ENCODE results near the gene ATF7IP. TPM values are rescaled to one million over a fixed set of nuclear protein-coding genes. Genes with fewer than 3 reads are reported as not detected.

ATF7IP gene
- total RNA-seq, 1 experiment from 2014 or later = 172 TPM

DNA sequence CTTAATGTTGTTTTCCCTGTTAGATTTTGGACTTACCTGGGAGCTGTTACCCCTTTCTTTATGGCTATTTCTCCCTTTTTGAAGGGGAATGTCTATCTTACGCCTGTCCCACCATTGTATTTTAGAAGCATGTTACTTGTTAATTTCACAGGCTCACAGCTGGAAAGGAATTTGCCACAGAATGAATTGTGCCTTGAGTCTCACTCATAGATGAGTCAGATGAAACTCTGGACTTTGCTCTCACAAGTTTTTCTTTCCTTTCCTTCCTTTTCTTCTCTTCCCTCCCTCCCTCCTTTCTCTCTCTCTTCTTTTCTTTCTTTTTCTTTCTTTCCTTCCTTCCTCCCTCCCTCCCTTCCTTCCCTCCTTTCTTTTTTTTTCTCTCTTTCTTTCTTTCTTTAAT, 9.3 kb upstream of the ATF7IP start:
- Histone ChIP-seq H4K8ac (replicated peaks; ENCODE audit: insufficient read length, low read depth, low read length) (no peak overlapping the region), H2BK20ac (ENCODE audit: low read depth, low read length, poor library complexity, severe bottlenecking) (no peak overlapping the region), H3K4ac (ENCODE audit: low read depth, low read length) (no peak overlapping the region), H3K4me1 (ENCODE audit: insufficient read depth, low read length) (no peaks in the 10 kb centered on the region), H3K14ac (ENCODE audit: insufficient read depth, low read length) (no peak overlapping the region), H3K4me2 (ENCODE audit: insufficient read depth, insufficient read length, low read length) (no peak overlapping the region), H3K23me2 (ENCODE audit: insufficient read length, low read depth, low read length, poor library complexity, severe bottlenecking) (no peaks in the 10 kb centered on the region), H3K27ac (ENCODE audit: insufficient read length, low read depth, low read length) (no peak overlapping the region), H3K9ac (ENCODE audit: extremely low read depth, insufficient read length, low read length) (no peak overlapping the region), H2BK12ac (ENCODE audit: insufficient read length, low read depth, low read length) (no peak overlapping the region), H2AK5ac (ENCODE audit: insufficient read length, low read length) (no peak overlapping the region), H2BK120ac (ENCODE audit: low read depth, low read length, poor library complexity, severe bottlenecking) (no peak overlapping the region), H3K27me3 (ENCODE audit: insufficient read depth, low read length) (no peaks in the 10 kb centered on the region), H3K9me3 (ENCODE audit: control insufficient read depth, low read depth, low read length) (peaks cover 4% of the 10 kb centered on the region), H2BK5ac (ENCODE audit: insufficient read length, low read length) (no peak overlapping the region), H2BK15ac (ENCODE audit: low read depth, low read length) (no peak overlapping the region), H4K5ac (ENCODE audit: insufficient read length, low read depth, low read length) (no peak overlapping the region), H3K56ac (ENCODE audit: insufficient read length, low read depth, low read length) (no peak overlapping the region), H3T11ph (ENCODE audit: low read length) (no peak overlapping the region), H3K79me1 (ENCODE audit: insufficient read depth, low read depth, low read length, poor library complexity, severe bottlenecking) (no peaks in the 10 kb centered on the region), H3K79me2 (ENCODE audit: insufficient read depth, low read length) (no peaks in the 10 kb centered on the region), H3K18ac (ENCODE audit: insufficient read length, low read depth, low read length) (no peak overlapping the region), H2AFZ (ENCODE audit: low read length) (no peak overlapping the region), H4K20me1 (ENCODE audit: control insufficient read depth, insufficient read depth, insufficient read length) (no peaks in the 10 kb centered on the region), H4K91ac (ENCODE audit: insufficient read length, low read depth, low read length) (no peak overlapping the region), H3K23ac (ENCODE audit: insufficient read length, low read depth, low read length) (no peak overlapping the region)
- Mint-ChIP-seq H3K27ac (no peak overlapping the region), H3K9me3 (peaks cover 34 to 39% of the 10 kb centered on the region in 2 experiments), H3K4me1 (no peaks in the 10 kb centered on the region), H3K36me3 (ENCODE audit: insufficient read depth in 1 of 3, low read depth in 3 of 3) (peaks cover 19 to 30% (median 30%) of the 10 kb centered on the region in 3 experiments), H3K4me3 (no peak overlapping the region), H3K27me3 (ENCODE audit: low read depth) (peaks cover 6% of the 10 kb centered on the region)
- WGBS (ENCODE audit: extremely low coverage, insufficient read length, low lambda C conversion rate) = no CpG with 5 or more reads among the region's 1 CpG
- TF ChIP-seq, protein P1, sequence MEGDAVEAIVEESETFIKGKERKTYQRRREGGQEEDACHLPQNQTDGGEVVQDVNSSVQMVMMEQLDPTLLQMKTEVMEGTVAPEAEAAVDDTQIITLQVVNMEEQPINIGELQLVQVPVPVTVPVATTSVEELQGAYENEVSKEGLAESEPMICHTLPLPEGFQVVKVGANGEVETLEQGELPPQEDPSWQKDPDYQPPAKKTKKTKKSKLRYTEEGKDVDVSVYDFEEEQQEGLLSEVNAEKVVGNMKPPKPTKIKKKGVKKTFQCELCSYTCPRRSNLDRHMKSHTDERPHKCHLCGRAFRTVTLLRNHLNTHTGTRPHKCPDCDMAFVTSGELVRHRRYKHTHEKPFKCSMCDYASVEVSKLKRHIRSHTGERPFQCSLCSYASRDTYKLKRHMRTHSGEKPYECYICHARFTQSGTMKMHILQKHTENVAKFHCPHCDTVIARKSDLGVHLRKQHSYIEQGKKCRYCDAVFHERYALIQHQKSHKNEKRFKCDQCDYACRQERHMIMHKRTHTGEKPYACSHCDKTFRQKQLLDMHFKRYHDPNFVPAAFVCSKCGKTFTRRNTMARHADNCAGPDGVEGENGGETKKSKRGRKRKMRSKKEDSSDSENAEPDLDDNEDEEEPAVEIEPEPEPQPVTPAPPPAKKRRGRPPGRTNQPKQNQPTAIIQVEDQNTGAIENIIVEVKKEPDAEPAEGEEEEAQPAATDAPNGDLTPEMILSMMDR (conservative IDR thresholded peaks at IDR 0.05) = no peak
- DNase-seq = no peak
